ENCODE data around the gene CCND1. TPM values are rescaled to one million over a fixed set of nuclear protein-coding genes. Genes with fewer than 3 reads are reported as not detected.

Gene CCND1
- total RNA-seq, 1 donor, result 770 TPM

- no peak for DNase-seq (ENCODE audit: low read depth)
- no peak for TF ChIP-seq CTCF (IDR thresholded peaks at IDR 0.05; ENCODE audit: insufficient read depth, low read length)
- H3K4me3 ChIP-seq (ENCODE audit: low read depth, low read length), result no peak overlapping the region
These were observed 25.3 kb downstream of the CCND1 start for GRCh38 chr11:69666261-69666660.

- TF ChIP-seq CTCF (IDR thresholded peaks at IDR 0.05; ENCODE audit: insufficient read depth, low read length), result no peak
- no peak for DNase-seq (ENCODE audit: low read depth)
- H3K4me3 ChIP-seq (ENCODE audit: low read depth, low read length), result no peak overlapping the region
These were observed 26.0 kb downstream of the CCND1 start for GRCh38 chr11:69666752-69667536.

- no peak for DNase-seq (ENCODE audit: low read depth)
- TF ChIP-seq CTCF (IDR thresholded peaks at IDR 0.05; ENCODE audit: insufficient read depth, low read length), result no peak
- H3K4me3 ChIP-seq (ENCODE audit: low read depth, low read length), result no peak overlapping the region
These were observed 27.0 kb downstream of the CCND1 start for GRCh38 chr11:69667619-69668604.

- no peak for DNase-seq (ENCODE audit: low read depth)
These were observed 28.5 kb downstream of the CCND1 start for GRCh38 chr11:69669486-69669885.

GRCh38 chr11:69670158-69670845, 29.3 kb downstream of the CCND1 start:
- TF ChIP-seq CTCF (IDR thresholded peaks at IDR 0.05; ENCODE audit: insufficient read depth, low read length), result peak; percentile 95
- H3K4me3 ChIP-seq (ENCODE audit: low read depth, low read length), result no peak overlapping the region
- DNase-seq (ENCODE audit: low read depth), result peak; percentile 91

More at GRCh38 chr11:69669486-69669885, 28.5 kb downstream of the CCND1 start:
- TF ChIP-seq CTCF (IDR thresholded peaks at IDR 0.05; ENCODE audit: insufficient read depth, low read length), result no peak
- no peak overlapping the region for H3K4me3 ChIP-seq (ENCODE audit: low read depth, low read length)

- H3K4me3 ChIP-seq (ENCODE audit: low read depth, low read length), result no peak overlapping the region
- no peak for DNase-seq (ENCODE audit: low read depth)
- no peak for TF ChIP-seq CTCF (IDR thresholded peaks at IDR 0.05; ENCODE audit: insufficient read depth, low read length)
These were observed 30.9 kb downstream of the CCND1 start for GRCh38 chr11:69671734-69672465.
